Stimulated activated CD4-positive, alpha-beta T cell treated with anti-CD3 and anti-CD28 coated beads, TNF-alpha, amount 100 ng/mL, for 4 hours (primary cell): ENCODE results near the gene HEBP2.
"Not testable (repeated sequence)": the region's sequence is repeated elsewhere in the genome, so short reads cannot be mapped to it uniquely, and the experiment has no call there.

Experiments
- DNase-seq, 3 experiments: peaks; one replicate each; pipeline ENCODE4 v3.0.0-alpha.2; 2020; ENCODE audit warnings: low read depth in 3 of 3

Gene HEBP2

DNA sequence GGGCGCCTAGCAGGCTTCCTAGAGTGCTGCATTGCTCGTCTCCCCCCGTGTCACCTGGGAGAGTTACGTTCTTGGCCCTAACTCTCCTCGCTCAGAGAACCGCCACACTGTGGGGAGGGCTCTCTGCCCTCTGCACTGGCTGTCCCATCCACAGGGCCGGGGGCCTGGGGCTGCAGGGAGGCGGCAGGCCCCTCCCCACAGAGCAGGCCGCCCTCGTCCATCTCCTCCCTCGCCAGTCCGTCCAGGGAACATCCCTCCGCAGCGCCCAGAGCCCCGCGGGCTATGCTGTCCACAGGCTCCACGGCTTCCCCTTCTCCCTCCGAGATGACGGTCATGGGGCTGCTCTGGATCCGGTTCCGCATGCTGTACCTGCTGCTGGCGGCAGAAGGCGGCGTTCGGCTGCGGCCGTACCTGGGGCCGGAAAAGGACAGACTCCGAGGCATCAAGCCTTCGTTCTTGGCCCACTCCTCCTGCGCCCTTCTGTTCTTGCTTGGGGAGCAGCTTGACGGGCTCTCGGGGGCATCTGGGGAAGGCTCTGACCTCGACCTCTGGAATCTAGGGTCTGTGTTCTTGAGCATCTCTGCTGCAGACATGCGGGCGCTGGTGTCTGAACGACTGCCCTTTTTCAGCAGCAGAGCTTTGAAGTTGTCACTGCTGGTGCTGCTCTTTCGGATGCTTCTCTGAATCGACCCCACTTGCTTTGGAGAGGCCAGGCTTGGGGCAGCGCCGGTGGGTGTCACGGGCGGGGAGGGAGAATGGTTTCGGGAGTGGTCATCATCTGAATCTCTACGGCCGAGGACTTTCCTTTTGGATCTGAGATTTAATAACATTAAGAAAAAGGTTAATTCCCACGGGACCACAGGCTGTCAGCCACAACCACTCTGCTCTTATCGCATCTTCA, 20.2 kb downstream of the HEBP2 start:
- DNase-seq: no peak

DNA sequence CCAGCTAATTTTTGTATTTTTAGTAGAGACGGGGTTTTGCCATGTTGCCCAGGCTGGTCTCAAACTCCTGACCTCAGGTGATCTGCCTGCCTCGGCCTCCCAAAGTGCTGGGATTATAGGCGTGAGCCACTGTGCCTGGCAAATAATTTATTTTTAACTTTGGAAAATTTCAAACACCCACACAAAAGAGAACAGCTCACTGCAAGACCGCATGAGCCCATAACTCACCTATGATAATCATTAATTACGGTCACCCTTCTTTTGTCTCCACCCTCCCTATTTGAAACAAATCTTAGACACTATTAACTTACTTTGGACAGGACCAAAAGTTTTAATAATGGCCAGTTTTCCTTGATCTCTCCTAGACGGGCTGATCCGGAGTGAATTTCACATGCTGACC, 21.2 kb downstream of the HEBP2 start:
- not testable (repeated sequence) for DNase-seq

DNA sequence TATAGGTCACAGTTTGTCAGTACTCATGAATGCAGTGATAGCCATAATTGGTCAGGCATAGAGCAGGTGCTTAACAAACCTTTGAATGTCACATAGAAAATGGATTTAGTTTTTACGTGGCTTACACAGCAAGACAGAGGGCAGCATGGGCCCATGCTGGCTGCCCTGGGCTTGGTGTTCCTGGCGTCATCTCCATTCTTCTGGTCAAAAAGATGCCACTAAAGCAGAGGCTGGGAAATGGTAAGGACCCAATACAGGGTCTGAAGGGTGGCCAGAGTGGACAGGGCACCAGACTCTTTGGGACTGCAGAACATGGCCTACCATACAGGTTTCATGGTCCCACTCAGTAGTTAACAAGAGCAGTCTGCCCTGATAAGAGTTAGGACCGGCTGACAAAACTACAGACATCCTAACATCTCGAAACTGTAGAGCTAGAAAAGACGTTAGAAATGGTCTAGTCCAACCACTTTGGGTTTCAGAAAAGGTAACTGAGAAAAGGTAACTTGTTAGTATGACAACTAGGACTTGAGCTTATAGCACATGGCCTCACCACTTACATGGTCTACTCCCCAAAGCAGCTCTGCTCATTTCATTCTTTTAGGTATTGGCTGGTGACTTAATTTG, 22.6 kb downstream of the HEBP2 start:
- DNase-seq: no peak

DNA sequence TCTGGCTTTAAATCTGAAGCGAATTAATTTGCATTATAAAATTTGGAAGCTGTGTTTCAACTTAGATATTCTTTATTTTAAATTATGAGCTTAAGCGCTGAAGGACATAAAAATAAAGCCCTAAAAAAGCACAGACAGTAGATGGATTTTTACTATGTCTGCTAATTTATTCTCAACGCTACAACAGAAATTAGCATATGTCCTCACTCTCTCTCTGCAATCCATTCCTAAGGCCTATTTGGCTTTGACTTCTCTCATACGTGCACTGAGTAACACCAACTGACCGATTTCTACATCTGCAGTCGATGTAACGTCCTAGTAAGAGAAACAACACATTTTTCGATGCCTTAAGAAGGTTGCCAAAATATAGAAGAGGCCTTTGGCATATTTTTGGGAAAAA, 23.7 kb downstream of the HEBP2 start:
- DNase-seq: no peak

DNA sequence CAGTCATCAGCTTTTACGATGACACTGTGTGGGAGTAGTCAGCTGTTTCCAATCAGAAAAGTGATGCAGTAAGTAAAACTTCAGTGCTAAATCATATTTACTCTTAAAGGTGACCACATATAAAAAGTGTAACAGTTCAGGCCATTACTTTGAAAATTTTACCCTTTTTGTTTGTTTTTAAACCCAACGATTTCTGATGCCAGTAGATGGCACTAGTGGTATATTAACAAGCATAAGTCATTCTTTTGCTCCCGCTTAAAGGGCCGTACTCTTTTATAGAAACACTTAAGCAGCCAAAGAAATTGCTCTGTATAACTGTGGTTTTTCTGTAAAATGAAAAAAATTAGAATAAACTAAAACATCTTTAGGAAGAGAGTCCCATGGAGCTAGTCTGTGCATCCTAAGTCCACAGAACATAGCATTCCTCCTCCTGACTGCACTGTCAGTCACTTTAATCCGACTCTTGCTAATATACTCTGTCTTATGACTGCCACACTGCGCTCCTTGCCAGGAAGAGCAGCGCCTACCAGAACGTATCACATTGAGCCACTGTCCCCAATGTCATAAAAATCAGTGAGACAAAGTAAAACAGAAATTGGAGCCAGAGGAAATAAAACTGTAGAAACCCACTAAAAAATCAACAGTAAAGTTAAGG, 25.0 kb downstream of the HEBP2 start:
- DNase-seq: no peak

DNA sequence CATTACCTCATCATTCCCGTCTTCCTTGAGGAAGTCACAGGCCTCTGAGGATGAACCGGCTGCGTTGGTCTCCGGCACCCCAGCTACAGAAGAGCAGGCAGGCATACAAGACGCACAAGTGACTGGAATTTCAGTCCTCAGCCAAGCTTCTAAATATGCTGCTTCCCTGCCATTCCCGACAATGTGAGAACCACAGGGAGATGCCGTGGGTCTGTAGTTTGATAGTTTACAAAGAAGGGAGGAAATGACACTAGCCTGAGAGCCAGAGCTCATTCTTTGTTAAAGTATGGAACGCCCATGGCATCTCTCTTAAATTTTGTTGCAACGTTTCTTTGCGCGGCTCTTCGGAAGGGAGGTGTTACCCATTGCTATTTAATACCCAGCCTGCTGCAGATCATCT, 25.7 kb downstream of the HEBP2 start:
- no peak for DNase-seq

DNA sequence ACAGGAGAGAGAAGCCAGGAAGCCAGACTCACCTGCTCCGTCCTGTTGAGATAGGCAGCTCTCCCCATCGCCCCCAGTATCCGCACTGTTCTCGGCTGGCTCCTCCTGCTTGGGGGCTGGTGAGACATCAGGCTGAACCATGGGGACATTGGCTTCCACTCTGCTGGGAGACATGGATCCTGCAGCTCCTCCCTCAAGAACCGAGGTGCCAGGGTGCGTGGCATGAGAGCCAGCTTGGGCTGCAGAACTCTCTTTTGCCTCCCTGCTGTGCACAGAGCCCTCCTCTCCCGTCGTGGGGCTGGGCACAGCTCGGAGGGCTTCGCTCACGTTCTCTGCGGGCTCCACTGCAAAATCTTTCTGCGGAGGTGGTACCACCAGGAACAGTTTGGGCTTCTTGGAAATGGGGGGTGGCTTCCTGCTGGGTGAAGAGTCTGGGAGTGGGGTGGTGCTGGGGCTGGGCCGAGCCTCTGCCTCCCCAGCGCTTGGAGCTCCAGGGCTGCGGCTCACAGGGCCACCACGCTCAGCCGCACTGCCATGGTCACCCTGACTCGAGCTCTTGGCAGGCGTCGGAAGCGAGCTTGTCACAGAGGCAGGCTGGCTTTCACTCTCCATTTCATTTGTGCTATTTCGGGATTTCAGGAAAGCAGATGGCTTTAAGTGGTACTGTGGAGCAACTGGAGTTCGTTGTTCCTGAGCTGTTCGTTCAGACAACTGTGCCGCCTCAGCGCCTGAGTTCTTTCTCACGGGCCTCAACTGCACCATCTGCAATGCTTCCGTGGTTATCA, 26.5 kb downstream of the HEBP2 start:
- no peak for DNase-seq

DNA sequence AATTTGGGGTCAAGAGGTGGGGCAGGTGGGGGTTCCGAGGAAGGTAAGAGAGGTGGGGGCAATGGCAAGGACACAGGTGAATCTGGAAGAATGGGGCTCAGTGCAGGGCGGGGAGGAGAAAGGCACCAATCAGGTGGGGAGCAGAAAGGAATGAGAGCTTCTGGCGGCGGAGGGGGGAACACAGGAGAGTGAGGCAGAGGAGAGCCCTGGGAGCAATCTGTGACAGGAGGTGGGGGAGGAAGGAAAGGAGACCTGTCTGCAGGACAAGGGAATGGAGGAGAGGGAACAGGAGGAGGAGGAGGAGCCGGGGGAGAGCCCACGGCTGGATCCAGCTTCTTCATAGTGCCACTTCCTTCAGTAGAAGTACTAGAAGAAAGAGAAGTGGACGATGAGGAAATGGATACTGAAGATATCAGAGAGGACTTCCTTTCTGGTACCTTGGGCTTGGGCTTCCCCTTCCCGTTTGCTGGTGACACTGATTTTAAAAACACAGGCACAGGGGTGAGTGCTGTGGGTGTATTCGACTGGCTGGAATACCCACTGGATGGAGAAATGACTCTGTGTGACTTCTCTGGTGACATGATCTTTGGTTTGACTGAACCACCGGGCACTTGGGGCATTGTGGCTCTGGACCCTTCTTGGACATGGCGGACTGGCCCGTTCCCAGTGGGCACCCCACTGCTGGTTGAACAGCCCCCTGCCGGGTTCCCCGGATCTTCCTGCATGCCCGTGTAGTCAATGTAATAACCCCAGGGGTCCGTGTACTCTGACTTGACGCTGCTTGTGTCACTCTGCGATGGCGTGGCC, 27.4 kb downstream of the HEBP2 start:
- no peak for DNase-seq

DNA sequence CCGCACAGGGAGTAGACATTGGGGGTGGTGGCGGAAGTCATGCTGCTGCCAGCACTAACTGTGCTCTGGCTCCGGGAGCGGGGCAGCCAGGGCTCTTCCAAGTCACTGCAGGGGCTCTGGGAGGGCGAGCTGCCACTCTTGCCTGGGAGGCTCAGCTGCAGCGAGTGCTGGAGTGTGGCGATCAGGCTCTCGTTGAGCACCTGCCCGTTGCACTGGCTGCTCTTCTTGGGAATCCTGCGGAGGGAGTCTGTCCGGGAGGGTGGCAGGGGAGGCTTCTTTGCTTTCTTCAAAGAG, 28.0 kb downstream of the HEBP2 start:
- DNase-seq: no peak

DNA sequence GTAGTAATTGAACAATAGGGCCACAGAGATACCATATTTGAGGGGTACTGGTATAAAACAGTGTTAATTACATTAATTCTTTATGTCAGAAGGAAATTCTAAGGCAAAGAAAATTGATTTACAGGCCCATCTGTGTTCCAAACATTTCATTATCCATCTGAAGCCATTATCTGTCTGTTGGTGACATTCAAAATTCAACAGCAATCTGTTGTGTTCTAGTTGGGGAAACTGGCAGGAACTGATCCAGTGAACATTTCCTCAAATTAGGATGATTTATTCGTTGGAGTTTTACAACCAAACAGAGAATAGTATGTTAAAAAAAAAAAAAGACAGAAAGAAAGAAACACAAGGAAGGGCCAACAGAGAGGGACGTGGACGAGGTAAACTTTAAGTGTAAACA, 30.1 kb downstream of the HEBP2 start:
- no peak for DNase-seq

DNA sequence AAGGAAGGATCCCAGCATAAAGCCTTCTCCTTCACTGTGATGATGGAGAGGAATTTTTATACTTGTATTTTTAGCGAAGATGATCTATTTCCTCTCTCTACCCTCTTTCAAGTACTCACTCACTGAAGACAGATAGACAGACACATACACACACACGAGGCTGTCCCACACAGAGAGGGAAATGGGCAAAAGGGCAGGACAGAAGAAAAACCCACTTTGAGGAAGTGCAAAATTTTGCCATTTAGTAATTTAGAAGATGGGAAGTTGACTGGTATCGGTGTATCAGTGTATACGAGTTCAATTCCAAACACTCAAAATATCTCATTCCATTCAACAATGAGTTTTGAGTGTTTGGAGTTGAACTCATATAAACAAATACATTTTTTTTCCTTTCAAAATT, 30.9 kb downstream of the HEBP2 start:
- no peak for DNase-seq

DNA sequence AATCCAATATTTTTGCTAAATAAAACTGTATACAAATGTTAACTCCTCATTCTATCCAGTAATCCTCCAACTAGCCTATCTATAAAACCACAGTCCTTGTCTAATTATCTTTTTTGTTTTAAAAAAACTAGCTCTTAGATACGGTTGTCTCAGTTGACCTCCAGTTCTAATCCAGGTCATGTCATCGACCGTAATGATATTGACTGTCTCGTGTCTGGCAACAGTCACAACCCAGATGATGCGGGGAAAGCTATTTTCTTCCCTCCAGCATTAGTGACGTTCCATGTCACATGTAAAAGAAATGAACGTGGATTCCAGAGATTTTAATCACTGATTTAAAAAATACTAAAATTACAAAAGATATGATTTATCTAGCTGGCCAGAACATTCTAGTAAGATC, 35.5 kb downstream of the HEBP2 start:
- DNase-seq: no peak

DNA sequence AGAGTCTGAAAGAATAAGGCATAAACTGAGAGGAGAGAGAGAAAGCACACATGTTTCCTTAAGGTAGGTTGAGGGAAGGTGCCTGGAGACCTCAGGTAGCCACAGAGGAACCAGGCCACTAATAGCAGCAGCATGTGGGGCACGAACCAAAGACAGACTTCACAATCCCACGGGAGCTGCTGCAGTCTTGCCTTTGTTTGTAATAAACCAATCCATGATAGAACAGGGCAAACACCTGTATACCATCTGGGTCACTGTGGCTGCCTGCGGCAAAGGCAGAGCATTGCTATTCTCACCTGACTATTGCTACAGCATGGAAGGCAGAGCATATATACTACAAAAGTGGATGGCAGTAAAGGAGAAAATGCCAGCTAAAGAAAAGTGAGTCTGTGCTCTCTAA, 36.3 kb downstream of the HEBP2 start:
- no peak for DNase-seq

DNA sequence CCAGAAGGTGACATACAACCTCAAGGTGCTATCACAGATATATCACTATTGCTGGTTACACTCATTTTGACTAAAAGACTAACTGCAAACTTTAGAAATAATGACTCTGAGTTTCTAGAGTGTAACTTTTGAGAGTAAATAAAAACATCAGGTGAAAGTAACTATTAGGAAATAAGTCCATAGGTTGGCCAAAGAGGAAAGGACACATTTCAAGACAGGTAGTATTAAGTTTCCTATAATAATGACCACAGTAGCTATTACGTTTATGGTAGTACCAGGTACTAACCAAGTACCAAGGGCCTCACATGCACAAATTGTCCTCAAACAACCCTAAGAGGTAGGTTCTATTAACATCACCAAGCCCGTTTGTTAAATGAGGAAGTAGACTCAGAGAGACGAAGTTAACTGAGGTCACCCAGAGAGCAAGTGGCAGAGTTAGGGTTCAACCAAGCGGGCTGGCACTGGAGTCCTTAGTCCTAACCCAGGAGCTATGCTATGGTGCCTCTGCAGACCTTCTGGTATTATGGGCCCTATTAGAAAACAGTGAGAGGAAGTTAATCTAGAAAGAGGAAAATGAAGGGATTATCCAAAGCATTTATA, 36.8 kb downstream of the HEBP2 start:
- no peak for DNase-seq

DNA sequence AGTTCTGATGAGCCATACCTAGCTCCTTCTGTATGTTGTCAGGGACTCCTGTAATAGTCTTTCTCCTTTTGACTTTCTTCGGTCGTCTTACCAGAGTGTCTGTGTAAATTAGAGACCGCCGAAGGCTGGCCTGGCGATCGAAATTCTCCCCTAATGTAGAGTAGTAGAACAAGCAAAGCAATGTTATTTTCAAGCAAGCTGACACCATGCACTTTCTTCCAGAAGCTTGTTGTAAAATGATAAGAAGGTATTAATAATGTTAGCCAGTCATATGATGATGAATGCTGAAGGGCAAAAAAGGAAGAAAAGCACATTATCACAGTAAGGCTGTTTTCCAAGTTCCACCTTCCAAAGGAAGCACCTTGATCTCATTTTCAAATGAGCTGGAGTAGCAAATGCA, 37.9 kb downstream of the HEBP2 start:
- DNase-seq: no peak

DNA sequence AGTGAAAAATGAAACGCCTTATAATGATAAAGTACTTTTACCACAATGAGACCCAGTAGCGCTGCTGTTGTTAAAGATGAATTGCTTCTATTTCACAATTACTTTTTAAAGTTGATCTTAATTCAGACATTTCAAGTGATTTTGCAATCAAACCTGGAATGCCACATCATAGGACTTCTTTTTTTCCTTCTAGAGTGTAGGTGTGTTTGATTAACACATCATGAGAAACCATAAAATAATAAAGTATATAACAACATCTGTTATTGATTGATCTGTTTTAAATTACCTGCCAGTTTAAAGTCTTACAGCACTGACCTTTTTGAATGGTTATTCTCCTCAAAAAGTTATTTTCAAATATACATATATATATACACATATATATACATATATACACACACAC, 38.6 kb downstream of the HEBP2 start:
- DNase-seq: no peak

DNA sequence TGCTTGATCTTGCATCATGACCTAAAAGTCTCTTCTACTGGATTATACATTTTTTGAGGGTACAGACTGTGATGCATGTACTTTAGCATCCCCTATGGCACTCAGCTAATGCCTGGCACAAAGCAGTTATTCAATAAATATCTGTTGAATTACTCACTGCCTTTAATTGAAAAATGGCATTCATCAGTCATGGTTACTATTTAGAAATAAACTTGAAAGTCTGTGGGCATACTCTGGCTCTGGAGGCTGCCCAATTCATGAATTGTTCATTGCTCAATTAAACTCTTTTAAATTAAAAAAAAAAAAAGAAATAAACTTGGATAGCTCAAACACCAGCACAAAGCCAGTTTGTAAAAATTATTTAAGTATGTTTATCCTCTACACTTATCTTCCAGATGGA, 40.0 kb downstream of the HEBP2 start:
- DNase-seq: no peak

DNA sequence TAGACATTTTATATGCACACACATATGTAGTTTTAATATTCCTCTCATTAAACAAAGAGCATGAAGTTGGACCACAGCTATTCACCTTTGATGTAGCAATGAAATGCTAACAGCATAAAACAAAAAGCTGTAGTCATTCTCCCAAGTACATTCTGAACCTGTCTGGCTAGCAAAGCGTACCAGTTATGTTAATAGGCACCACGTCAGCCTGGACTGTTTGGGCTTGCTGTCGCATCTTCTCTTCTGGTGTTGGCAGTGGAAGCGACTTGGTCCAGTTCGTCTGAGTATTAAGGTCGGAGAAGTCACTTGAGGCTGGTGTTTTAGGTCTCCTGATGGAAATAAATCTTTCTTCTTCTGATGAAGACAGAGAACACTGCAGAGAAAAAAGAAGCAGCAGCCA, 42.8 kb downstream of the HEBP2 start:
- no peak for DNase-seq

DNA sequence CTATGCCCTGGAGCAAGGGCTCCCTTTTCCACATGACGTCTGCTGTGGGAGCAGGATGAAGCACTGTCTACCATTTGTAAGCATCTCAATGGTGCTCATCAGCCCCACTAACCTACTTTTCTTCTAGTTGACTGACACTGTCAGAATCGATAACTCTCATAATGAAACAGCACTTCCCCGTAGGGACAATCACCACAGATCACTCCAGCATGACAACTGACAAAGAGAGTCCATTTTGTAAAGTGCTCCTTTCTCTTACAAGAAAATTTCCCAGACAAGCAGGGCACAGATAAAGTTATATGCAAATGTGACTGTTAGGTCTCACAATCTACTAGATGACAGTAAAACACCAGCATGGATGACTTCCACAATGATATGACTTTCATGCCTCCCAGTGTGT, 46.4 kb downstream of the HEBP2 start:
- no peak for DNase-seq

DNA sequence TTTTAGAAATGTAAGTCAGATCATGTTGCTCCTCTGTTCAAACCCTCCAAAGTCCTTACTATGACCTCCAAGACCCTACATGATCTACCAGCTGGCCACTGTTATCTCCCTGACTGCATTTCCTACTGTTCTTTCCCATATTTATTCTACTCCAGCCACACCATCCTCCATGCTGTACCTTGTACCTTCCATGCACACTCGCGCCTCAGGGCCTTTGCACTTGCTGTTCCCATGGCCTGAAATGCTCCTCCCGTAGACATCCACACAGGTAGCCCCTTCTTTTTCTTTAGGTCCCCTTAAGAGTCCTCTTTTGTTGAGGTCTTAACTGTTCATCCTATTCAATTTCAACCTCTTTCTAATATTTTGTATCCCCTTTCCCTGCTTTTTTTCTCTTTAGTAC, 47.0 kb downstream of the HEBP2 start:
- DNase-seq: no peak
